GM23338 (cell line): Measurements from ENCODE around the gene SMIM14. TPM values are rescaled to one million over a fixed set of nuclear protein-coding genes. Genes with fewer than 3 reads are reported as not detected.
A peak's percentile ranks its signal among the peaks of the same experiment; 100 is the strongest.

Experiments used
- ATAC-seq: fragments of 200-7000 bp; cut with Tn5 transposase; 3 replicates; pipeline ENCODE4 v1.9.1; 2020
- DNase-seq: peaks from one replicate; pipeline ENCODE4 v3.0.0-alpha.2; 2015; ENCODE audit warnings: low spot score
- H2AFZ ChIP-seq: fragments of 200-600 bp; sonication (generic); 2 replicates; pipeline ENCODE4 v1.8.0; 2016; ENCODE audit warnings: antibody characterized with exemption, mild to moderate bottlenecking, moderate library complexity
- H3F3A ChIP-seq: fragments of 200-600 bp; sonication (generic); replicated peaks from 2 replicates; pipeline ENCODE4 v1.8.0; 2017; ENCODE audit warnings: antibody characterized with exemption, mixed run types, low read depth
- H3K27ac ChIP-seq: fragments of 200-600 bp; sonication (generic); 2 replicates; pipeline ENCODE4 v1.6.1; 2016; ENCODE audit warnings: low read depth
- H3K27me3 ChIP-seq: fragments of 200-600 bp; sonication (generic); 2 replicates; pipeline ENCODE4 v1.8.0; 2016; ENCODE audit warnings: mild to moderate bottlenecking, mixed run types, moderate library complexity; ENCODE audit not compliant: insufficient read depth
- H3K36me3 ChIP-seq: fragments of 200-600 bp; sonication (generic); 2 replicates; pipeline ENCODE4 v1.8.0; 2016; ENCODE audit warnings: mild to moderate bottlenecking; ENCODE audit not compliant: insufficient read depth
- H3K4me1 ChIP-seq: fragments of 200-600 bp; sonication (generic); 2 replicates; pipeline ENCODE4 v1.8.0; 2016; ENCODE audit warnings: mild to moderate bottlenecking, moderate library complexity; ENCODE audit not compliant: insufficient read depth
- H3K4me2 ChIP-seq: fragments of 200-600 bp; sonication (generic); 2 replicates; pipeline ENCODE4 v1.7.1; 2017; ENCODE audit warnings: mixed run types
- H3K4me3 ChIP-seq: fragments of 200-600 bp; sonication (generic); 2 replicates; pipeline ENCODE4 v1.6.1; 2016; ENCODE audit warnings: mixed run types
- H3K79me2 ChIP-seq: fragments of 200-600 bp; sonication (generic); replicated peaks from 2 replicates; pipeline ENCODE4 v1.8.0; 2017; ENCODE audit warnings: mild to moderate bottlenecking; ENCODE audit not compliant: insufficient read depth
- H3K9me2 ChIP-seq: fragments of 200-600 bp; sonication (generic); 2 replicates; pipeline ENCODE4 v1.8.0; 2017; ENCODE audit not compliant: insufficient read depth
- H4K20me1 ChIP-seq: fragments of 200-600 bp; sonication (generic); replicated peaks from 2 replicates; pipeline ENCODE4 v1.8.0; 2017; ENCODE audit warnings: mild to moderate bottlenecking; ENCODE audit not compliant: insufficient read depth
- H3K27ac Mint-ChIP-seq: 2 replicates; pipeline ENCODE4 v1.8.0; 2020; ENCODE audit warnings: inconsistent platforms, mild to moderate bottlenecking, moderate library complexity, mixed read lengths
- H3K27me3 Mint-ChIP-seq: 3 replicates; pipeline ENCODE4 v1.8.0; 2022; ENCODE audit warnings: low read depth, mild to moderate bottlenecking, moderate library complexity, mixed read lengths, inconsistent platforms; ENCODE audit not compliant: insufficient read depth, poor library complexity
- H3K36me3 Mint-ChIP-seq: 3 replicates; pipeline ENCODE4 v1.8.0; 2021; ENCODE audit warnings: low read depth, mild to moderate bottlenecking, inconsistent platforms, moderate library complexity, mixed read lengths
- H3K4me1 Mint-ChIP-seq: 3 replicates; pipeline ENCODE4 v1.8.0; 2020; ENCODE audit warnings: mild to moderate bottlenecking, inconsistent platforms, mixed read lengths
- H3K4me3 Mint-ChIP-seq: 3 replicates; pipeline ENCODE4 v1.8.0; 2021; ENCODE audit warnings: moderate library complexity, mild to moderate bottlenecking, inconsistent platforms, mixed read lengths
- H3K9me3 Mint-ChIP-seq: 3 replicates; pipeline ENCODE4 v1.8.0; 2020; ENCODE audit warnings: moderate library complexity, mild to moderate bottlenecking, inconsistent platforms, mixed read lengths
- EZH2phosphoT487 ChIP-seq: fragments of 200-600 bp; sonication (generic); IDR thresholded peaks from one replicate; pipeline ENCODE4 v1.8.1; 2018; ENCODE audit warnings: antibody characterized with exemption; ENCODE audit not compliant: unreplicated experiment
- NANOG ChIP-seq: IDR thresholded peaks from 2 replicates; pipeline ENCODE4 v1.6.1; 2016; ENCODE audit warnings: antibody characterized with exemption, borderline replicate concordance
- POLR2AphosphoS5 ChIP-seq: IDR thresholded peaks from 2 replicates; pipeline ENCODE4 v1.6.1; 2016; ENCODE audit warnings: antibody characterized with exemption, low read depth
- STAT1 ChIP-seq: IDR thresholded peaks from one replicate; pipeline ENCODE4 v1.6.1; 2016; ENCODE audit warnings: antibody characterized with exemption; ENCODE audit not compliant: unreplicated experiment
- ZNF114 ChIP-seq: fragments of 250-450 bp; sonication (Bioruptor Pico); IDR thresholded peaks from 2 replicates; pipeline ENCODE4 v1.5.0; 2020; ENCODE audit warnings: mild to moderate bottlenecking, moderate library complexity
- ZNF462 ChIP-seq: fragments of 250-450 bp; sonication (Bioruptor Pico); IDR thresholded peaks from 2 replicates; pipeline ENCODE4 v1.5.0; 2020; ENCODE audit warnings: mild to moderate bottlenecking, moderate library complexity
- polyA plus RNA-seq: library from polyadenylated mRNA; unstranded; fragments of >200 nt; fragmentation: Nextera tagmentation; extraction: Ambion mirVana; gene quantifications from 2 replicates; pipeline ENCODE4 v1.2.1, GENCODE V29; 2016
- total RNA-seq: library from RNA; depleted of rRNA; stranded (reverse); fragments of >200 nt; shearing (Covaris generic); gene quantifications from 2 replicates; pipeline ENCODE4 v1.2.3, GENCODE V29; 2014

Gene SMIM14
- total and polyA plus RNA-seq, 2 experiments from 2014 or later, result 29.0 to 52.6 TPM

GRCh38 chr4:39587881-39588280 is 50.8 kb downstream of the SMIM14 start:
- Histone ChIP-seq H4K20me1 (no peaks in the 10 kb centered on the region), H3F3A (0 out of 2 replicates have a peak, but pooled peaks cover 3% of the 10 kb centered on the region), H3K4me2 (no peak overlapping the region), H3K27me3 (no peaks in the 10 kb centered on the region), H3K79me2 (no peaks in the 10 kb centered on the region), H3K4me3 (no peak overlapping the region), H2AFZ (no peak overlapping the region), H3K9me2 (no peaks in the 10 kb centered on the region), H3K4me1 (no peaks in the 10 kb centered on the region), H3K36me3 (no peaks in the 10 kb centered on the region), H3K27ac (no peak overlapping the region)
- H3K4me1 Mint-ChIP-seq, result no peaks in the 10 kb centered on the region
- H3K27me3 Mint-ChIP-seq, result no peaks in the 10 kb centered on the region
- H3K9me3 Mint-ChIP-seq, result no peaks in the 10 kb centered on the region; the same call in 2 of the 3 replicates
- H3K27ac Mint-ChIP-seq, result no peak overlapping the region
- H3K4me3 Mint-ChIP-seq, result no peak overlapping the region
- no peaks in the 10 kb centered on the region for H3K36me3 Mint-ChIP-seq
- TF ChIP-seq POLR2AphosphoS5, result no peak
- DNase-seq, result no peak
- ATAC-seq, result no peak

GRCh38 chr4:39574946-39575345 is 63.7 kb downstream of the SMIM14 start:
- ATAC-seq, result no peak
- Mint-ChIP-seq H3K9me3 (no peaks in the 10 kb centered on the region), H3K4me1 (no peaks in the 10 kb centered on the region; the same call in 2 of the 3 replicates), H3K36me3 (no peaks in the 10 kb centered on the region), H3K27ac (no peak overlapping the region), H3K4me3 (no peak overlapping the region), H3K27me3 (peaks cover 2% of the 10 kb centered on the region)
- H3K36me3 ChIP-seq, result no peaks in the 10 kb centered on the region
- H2AFZ ChIP-seq, result no peak overlapping the region
- TF ChIP-seq NANOG, result no peak
- TF ChIP-seq EZH2phosphoT487, result no peak
- no peak for TF ChIP-seq STAT1
- no peak for TF ChIP-seq ZNF114
- TF ChIP-seq ZNF462, result no peak
- H3F3A ChIP-seq, result 0 out of 2 replicates have a peak, but pooled peaks cover 3% of the 10 kb centered on the region
- H3K4me2 ChIP-seq, result no peak overlapping the region
- H3K9me2 ChIP-seq, result no peaks in the 10 kb centered on the region
- H3K4me3 ChIP-seq, result no peak overlapping the region
- no peaks in the 10 kb centered on the region for H3K27me3 ChIP-seq
- H4K20me1 ChIP-seq, result peaks cover 5% of the 10 kb centered on the region; the same call in 1 of the 2 replicates
- H3K79me2 ChIP-seq, result no peaks in the 10 kb centered on the region
- peak overlapping the region; percentile 39; the same call in 1 of the 2 replicates for H3K27ac ChIP-seq
- DNase-seq, result no peak
- H3K4me1 ChIP-seq, result no peaks in the 10 kb centered on the region
